ENCODE data around the gene SELENOP. TPM values are rescaled to one million over a fixed set of nuclear protein-coding genes. Genes with fewer than 3 reads are reported as not detected.

The SELENOP gene
- total and polyA plus RNA-seq, 9 of the 15 experiments (the other 6 are each of a cell fraction or from before 2014, with no cell fraction given) = 3.2 to 6.3 (median 4.5) TPM

- TF ChIP-seq HNRNPK (IDR thresholded peaks at IDR 0.05; ENCODE audit: low read depth, low read length, poor library complexity, severe bottlenecking) (no peak), HES1 (IDR thresholded peaks at IDR 0.05; ENCODE audit: low read depth) (no peak), FOXM1 (IDR thresholded peaks at IDR 0.05; ENCODE audit: low read depth) (no peak; the same call in 1 of the 2 replicates), FOXM1 (CRISPR knock-in tag; IDR thresholded peaks at IDR 0.05; ENCODE audit: low read depth) (no peak), MAFG (tag; conservative IDR thresholded peaks at IDR 0.05) (peak; percentile 92), JUND (IDR thresholded peaks at IDR 0.05; ENCODE audit: borderline replicate concordance, low read depth, low read length) (0 out of 2 replicates have a peak, but pooled peaks have one; percentile 58), JUND (tag; IDR thresholded peaks at IDR 0.05; ENCODE audit: borderline replicate concordance, low read depth, low read length) (peak; percentile 64; the same call in 2 of the 3 replicates), MCM7 (IDR thresholded peaks at IDR 0.05) (no peak), ZFX (CRISPR knock-in tag; IDR thresholded peaks at IDR 0.05) (no peak), ZNF695 (CRISPR knock-in tag; IDR thresholded peaks at IDR 0.05) (no peak), ZNF561 (CRISPR knock-in tag; conservative IDR thresholded peaks at IDR 0.05) (no peak), ZNF12 (CRISPR knock-in tag; IDR thresholded peaks at IDR 0.05) (no peak), ZNF143 (CRISPR knock-in tag; IDR thresholded peaks at IDR 0.05) (no peak), ETV5 (CRISPR knock-in tag; IDR thresholded peaks at IDR 0.05; ENCODE audit: low read depth) (no peak), DPF2 (IDR thresholded peaks at IDR 0.05) (peak; percentile 47; the same call in 1 of the 2 replicates), SMAD4 (CRISPR knock-in tag; conservative IDR thresholded peaks at IDR 0.05) (no peak), CAMTA2 (CRISPR knock-in tag; conservative IDR thresholded peaks at IDR 0.05) (no peak), ZNF124 (CRISPR knock-in tag; IDR thresholded peaks at IDR 0.05) (no peak), MAFF (IDR thresholded peaks at IDR 0.05; ENCODE audit: low read length) (peak; percentile 71), ESRRA (IDR thresholded peaks at IDR 0.05; ENCODE audit: borderline replicate concordance, low read depth) (no peak), OTX1 (CRISPR knock-in tag; IDR thresholded peaks at IDR 0.05) (no peak), HMG20B (CRISPR knock-in tag; IDR thresholded peaks at IDR 0.05) (no peak), RCOR1 (IDR thresholded peaks at IDR 0.05; ENCODE audit: borderline replicate concordance in 1 of 2, low read depth in 2 of 2, low read length in 2 of 2) (0 out of 4 replicates have a peak, but pooled peaks of 1 of the 2 experiments have one; percentile 53), SMARCB1 (IDR thresholded peaks at IDR 0.05; ENCODE audit: insufficient read length, low read depth) (no peak), BHLHE40 (IDR thresholded peaks at IDR 0.05; ENCODE audit: low read length) (no peak), STAG1 (CRISPR knock-in tag; IDR thresholded peaks at IDR 0.05; ENCODE audit: borderline replicate concordance) (no peak)
- TF ChIP-seq, protein P1, sequence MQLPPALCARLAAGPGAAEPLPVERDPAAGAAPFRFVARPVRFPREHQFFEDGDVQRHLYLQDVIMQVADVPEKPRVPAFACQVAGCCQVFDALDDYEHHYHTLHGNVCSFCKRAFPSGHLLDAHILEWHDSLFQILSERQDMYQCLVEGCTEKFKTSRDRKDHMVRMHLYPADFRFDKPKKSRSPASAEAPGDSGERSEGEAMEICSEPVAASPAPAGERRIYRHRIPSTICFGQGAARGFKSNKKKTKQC (CRISPR knock-in tag; IDR thresholded peaks at IDR 0.05) = no peak
- TF ChIP-seq, protein P2, sequence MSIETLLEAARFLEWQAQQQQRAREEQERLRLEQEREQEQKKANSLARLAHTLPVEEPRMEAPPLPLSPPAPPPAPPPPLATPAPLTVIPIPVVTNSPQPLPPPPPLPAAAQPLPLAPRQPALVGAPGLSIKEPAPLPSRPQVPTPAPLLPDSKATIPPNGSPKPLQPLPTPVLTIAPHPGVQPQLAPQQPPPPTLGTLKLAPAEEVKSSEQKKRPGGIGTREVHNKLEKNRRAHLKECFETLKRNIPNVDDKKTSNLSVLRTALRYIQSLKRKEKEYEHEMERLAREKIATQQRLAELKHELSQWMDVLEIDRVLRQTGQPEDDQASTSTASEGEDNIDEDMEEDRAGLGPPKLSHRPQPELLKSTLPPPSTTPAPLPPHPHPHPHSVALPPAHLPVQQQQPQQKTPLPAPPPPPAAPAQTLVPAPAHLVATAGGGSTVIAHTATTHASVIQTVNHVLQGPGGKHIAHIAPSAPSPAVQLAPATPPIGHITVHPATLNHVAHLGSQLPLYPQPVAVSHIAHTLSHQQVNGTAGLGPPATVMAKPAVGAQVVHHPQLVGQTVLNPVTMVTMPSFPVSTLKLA (conservative IDR thresholded peaks at IDR 0.05) = no peak
- TF ChIP-seq, protein P3, sequence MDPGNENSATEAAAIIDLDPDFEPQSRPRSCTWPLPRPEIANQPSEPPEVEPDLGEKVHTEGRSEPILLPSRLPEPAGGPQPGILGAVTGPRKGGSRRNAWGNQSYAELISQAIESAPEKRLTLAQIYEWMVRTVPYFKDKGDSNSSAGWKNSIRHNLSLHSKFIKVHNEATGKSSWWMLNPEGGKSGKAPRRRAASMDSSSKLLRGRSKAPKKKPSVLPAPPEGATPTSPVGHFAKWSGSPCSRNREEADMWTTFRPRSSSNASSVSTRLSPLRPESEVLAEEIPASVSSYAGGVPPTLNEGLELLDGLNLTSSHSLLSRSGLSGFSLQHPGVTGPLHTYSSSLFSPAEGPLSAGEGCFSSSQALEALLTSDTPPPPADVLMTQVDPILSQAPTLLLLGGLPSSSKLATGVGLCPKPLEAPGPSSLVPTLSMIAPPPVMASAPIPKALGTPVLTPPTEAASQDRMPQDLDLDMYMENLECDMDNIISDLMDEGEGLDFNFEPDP (CRISPR knock-in tag; IDR thresholded peaks at IDR 0.05) = no peak
These were observed 19.2 kb upstream of the SELENOP start (continued) for GRCh38 chr5:42830924-42831323.

All from K562 (cell line).